NCI-H187 treated with DMSO at 0.1 percent for 48 hours (cell line): ENCODE results near the gene KLHDC7B.
"Not testable (repeated sequence)": the region's sequence is repeated elsewhere in the genome, so short reads cannot be mapped to it uniquely, and the experiment has no call there.

Experiments
- DNase-seq: peaks from one replicate; lab custom pipeline; 2025; lab: John Stamatoyannopoulos, UW

KLHDC7B gene

DNA sequence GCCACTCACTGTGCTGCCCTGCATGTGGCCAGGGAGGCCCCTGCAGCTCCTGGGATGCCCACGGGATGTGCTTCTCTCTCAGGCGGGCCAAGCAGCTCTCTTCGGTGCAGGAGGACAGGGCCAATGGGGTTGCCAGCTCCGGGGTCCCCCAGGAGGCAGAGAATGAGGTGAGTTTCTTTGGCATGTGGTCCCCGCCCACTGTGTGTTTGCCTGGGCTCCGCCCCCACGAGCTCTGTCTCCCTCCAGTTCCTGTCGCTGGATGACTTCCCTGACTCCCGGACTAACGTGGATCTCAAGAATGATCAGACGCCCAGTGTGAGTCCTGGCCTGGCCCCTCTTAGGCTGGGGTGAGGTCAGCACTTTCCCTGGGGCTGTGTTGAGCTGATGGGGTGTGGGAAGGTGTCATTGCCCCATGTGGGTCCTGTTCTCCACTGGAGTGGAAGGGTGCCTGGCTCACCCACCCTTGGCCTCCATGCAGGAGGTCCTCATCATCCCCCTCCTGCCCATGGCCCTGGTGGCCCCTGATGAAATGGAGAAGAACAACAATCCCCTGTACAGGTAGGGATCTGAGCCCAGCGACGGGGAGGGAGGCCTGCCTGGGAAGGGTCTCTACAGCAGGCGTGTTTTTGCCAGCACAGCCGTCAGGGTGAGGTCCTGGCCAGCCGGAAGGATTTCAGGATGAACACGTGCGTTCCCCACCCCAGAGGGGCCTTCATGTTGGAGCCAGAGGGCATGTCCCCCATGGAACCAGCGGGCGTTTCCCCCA is 28.0 kb upstream of the KLHDC7B start:
- no peak for DNase-seq

DNA sequence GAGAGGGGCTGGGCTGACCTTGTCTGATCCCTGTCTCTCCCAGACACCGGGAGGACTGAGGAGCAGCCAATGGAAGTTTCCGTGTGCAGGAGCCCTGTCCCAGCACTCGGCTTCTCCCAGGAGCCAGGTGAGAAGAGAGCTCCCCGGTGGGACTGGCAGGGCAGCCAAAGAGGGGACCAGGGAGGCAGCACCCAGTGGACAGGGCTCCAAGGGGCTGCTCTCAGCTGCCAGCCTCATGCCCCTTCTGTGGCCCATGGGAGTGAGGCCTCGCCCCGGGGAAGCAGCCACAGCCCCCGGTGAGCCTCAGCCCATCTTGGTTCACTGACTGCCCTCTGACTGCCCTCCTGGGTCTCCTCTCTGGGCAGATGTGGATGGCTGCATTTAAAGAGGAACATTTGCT is 27.1 kb upstream of the KLHDC7B start:
- DNase-seq = no peak

GRCh38 chr22:50519151-50519550 is 26.5 kb upstream of the KLHDC7B start:
- no peak for DNase-seq

DNA sequence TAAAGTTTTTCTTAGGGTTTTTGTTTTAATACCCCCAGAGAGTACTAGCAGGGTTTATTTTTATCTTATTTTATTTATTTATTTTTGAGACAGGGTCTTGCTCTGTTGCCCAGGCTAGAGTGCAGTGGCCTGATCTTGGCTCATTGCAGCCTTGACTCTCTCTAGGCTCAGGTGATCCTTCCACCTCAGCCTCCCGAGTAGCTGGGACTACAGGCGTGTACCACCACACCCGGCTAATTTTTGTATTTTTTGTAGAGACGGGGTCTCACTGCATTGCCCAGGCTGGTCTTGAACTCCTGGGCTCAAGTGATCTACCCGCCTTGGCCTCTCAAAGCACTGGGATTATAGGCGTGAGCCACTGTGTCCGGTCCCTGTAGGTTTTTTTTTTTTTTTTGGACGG is 25.5 kb upstream of the KLHDC7B start:
- DNase-seq = not testable (repeated sequence)

GRCh38 chr22:50520826-50521453 is 24.8 kb upstream of the KLHDC7B start:
- DNase-seq = no peak

GRCh38 chr22:50521710-50522109 is 24.0 kb upstream of the KLHDC7B start:
- DNase-seq = no peak

GRCh38 chr22:50522208-50522805 is 23.4 kb upstream of the KLHDC7B start:
- no peak for DNase-seq

DNA sequence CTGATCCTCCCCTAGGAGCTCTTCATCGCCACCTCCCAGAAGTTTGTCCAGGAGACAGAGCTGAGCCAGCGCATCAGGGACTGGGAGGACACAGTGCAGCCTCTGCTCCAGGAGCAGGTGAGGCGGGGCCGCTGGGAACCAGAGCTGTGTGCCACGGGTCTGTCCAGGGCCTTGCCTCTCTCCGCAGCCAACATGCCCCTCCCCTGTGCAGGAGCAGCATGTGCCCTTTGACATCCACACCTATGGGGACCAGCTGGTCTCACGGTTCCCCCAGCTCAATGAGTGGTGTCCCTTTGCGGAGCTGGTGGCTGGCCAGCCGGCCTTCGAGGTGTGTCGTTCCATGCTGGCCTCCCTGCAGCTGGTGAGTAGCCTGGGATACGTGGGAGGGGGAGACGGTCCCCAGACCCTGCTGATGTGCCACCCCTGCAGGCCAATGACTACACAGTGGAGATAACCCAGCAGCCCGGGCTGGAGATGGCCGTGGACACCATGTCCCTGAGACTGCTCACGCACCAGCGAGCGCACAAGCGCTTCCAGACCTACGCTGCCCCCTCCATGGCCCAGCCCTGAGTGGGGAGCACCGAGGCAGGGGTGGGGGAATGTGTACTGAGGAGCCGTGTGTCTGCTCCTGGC is 22.8 kb upstream of the KLHDC7B start:
- DNase-seq = no peak

DNA sequence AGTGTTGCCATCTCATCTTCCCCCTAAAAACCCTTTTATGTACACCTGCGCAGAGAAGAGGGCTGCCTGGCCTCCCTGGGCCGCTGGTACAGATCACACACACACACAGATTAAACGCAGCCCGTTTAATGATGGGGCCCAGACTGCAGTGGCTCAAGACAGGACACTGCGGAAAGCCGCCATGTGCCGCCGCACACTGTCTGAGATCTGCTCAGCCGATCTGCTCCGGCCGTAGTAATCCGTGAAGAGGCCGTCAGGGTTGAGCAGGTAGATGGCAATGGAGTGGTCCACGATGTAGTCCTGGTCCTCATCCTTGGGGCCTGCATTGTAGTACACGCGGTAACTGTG is 22.3 kb upstream of the KLHDC7B start:
- no peak for DNase-seq

DNA sequence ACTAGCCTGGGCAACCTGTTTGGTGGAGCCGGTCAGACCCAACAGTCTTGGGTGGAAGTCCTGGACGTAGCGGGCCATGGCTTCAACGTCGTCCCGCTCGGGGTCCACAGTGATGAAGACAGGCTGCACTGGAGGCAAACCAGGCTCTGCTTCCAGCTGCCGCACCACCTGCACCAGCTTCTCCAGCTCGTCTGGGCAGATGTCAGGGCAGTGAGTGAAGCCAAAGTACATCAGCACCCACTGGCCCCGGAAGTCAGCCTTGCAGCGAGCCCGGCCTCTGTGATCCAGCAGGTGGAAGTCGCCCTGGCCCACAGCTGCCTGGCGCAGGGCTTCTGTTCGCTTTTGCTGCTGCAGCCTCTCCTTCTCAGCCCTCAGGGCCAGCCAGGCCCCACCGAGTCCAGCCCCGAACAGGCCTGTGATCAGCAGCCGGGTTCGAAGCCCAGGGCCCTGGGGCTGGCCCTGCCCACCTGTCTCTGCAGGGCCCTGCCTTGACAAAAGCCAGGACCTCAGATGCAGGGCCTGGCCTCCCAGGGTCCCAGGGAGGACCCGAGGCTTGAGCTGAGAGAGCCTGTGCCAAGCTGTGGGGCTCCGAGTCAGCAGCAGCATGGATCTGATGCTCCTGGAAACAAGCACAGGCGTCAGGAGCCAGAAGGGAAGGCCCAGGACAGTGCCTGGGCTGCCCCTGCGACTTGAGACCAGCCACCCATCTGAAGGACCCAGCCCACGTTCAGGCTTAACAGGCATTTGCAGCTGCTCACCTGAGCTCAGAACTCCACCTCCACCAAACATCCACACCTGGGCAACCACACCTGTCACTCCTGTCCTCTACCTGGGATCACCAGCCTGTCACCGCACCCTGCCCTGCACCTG is 21.7 kb upstream of the KLHDC7B start:
- DNase-seq = no peak

DNA sequence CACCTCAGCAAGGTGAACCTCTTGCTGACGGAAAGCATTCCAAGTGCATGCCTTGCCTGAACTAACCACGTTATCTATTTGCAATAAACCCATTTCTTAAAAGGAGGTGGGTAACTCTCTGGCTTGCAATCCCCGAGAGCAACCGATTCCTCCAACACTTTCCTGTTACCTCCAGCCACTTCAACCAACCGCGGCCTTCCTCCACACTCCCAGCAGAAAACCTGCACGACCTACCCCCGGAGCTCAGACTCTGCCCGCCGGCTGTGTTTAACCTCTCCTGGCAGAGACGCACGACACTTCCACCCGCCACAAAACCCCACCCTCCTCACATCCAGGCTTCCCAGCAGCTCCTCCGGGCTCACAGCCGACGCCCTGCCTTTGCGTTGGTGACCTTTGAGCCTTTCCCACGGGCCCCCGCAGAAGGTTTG is 21.0 kb upstream of the KLHDC7B start:
- no peak for DNase-seq

DNA sequence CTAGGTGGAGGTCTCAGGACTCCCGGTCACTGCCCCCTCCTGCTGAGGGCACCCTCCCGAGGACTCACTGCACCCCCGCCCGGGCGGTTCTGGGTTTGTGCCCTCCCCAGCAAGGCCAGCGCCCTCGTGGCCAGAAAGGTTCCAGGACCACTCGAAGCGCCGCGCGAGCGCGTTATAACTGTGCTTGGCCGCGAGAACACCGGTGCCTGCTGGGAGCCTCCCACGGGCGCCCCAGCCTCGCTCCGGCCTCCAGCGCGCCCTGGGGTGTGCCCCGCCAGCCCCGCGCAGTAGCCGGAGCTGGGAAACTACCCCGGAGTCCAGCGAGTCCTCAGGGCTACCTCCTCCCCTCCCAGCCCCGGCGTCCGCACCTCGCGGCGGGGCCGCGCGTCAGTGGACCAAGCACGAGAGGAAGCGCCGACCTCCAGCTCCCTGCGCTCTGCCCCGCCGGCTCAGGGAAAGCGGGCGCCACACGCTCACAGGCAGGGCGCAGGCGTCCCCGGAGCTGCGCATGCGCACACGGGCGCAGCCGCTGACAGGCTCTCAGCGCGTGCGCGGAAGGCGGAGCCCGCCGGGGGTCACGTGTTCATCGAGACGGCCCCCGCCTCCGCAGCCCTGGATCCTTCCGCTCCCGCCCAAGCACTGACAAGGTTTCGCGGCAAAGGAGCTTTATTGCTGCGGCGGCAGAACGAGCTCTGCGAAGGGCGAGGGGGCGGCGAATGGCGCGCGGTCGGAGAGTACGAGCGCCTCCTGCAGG is 20.4 kb upstream of the KLHDC7B start, which contains the start of gene SCO2:
TSS of gene SCO2 (minus strand) at position 495 of the 754 bp plus-strand sequence. CDS start 1,187 bp downstream, outside the sequence.
- no peak for DNase-seq

DNA sequence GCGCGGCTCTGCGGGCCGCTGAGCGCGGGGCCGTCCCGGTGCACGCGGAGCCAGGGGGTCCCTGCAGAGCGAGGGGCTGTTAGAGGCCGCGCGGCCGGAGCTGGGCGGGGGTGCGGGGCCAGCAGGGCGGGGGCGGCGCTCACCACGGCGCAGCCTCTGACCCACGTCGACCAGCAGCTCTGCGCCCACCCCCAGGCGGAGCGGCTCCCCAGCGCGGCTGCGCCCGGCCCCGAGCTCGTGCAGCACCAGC is 19.9 kb upstream of the KLHDC7B start:
- DNase-seq = no peak

DNA sequence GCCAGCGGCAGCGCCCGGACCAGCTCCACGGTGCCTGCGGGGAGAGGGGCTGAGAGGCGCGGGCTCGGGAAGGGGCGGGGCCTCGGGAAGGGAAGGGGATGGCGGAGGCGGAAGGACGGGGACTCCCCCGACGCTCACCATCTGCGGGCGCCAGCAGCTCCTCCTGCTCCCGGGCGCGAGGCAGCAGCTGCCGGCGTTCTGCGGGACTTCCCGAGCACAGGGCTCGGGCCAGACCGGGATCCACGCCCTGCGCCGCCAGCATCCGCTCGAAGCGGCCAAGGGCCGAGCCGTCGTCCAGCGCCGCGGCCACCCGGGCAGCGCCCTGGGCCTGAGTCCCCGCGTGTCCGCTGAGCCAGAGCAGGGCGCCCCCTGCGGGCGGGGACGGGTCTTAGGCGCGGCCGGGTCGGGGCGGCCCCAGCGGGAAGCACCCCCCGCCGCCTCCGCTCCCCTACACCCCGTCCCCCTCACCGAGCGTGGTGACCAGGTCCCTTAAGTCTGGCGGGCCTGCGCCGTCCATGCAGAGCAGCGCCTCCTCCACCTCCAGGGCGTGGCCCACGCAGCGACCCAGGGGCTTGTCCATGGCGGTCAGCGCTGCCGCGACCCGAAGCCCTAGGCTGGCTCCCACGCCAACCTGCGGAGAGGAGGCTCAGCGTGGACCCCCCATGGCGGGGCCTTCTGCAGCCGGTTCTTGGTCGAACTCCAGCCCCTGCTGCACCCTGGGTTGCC is 19.4 kb upstream of the KLHDC7B start:
- no peak for DNase-seq

DNA sequence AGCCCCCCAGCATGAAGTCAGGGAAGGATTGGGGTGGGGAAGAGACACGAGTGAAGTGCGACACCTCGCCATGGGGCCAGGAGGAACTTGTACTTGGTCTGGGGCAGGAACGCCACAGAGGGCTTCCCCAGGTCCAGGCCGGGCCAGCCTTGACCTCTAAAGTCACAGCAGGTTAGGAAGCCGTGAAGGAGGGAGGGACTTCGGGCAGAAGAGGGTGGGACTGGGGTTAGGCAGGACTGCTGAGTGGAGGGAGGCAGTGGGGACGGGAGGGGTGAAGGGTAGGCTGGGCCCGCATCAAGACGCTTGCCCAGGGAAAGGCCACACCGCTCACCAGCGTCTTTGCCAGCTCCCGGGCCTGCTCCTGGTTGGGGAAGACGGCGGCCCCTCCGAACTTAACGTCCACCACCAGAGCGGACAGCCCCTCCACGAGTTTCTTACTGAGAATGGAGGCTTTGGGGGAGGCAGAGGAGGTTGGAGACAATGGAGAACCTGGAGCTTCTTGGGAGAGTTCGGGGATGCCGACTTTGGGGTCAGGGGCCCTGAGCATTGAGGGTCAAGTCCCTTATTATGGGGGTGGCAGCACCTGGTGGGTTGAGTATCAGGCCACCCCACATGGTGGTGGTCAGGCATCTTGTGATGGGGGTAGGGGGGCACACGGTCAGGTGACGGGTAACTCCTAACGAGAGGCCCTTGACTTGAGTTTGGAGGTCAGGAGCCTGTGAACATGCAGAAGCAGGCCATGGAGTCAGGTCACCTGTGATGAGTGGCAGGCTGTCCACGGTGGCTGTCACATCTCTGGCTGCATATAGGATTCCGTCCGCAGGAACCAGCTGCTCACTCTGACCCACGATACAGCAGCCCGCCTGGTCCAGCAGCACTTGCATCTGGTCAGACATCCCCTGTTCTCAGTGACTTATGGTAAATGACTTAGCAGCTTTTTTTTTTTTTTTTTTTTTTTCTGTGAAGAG is 18.6 kb upstream of the KLHDC7B start:
- no peak for DNase-seq

DNA sequence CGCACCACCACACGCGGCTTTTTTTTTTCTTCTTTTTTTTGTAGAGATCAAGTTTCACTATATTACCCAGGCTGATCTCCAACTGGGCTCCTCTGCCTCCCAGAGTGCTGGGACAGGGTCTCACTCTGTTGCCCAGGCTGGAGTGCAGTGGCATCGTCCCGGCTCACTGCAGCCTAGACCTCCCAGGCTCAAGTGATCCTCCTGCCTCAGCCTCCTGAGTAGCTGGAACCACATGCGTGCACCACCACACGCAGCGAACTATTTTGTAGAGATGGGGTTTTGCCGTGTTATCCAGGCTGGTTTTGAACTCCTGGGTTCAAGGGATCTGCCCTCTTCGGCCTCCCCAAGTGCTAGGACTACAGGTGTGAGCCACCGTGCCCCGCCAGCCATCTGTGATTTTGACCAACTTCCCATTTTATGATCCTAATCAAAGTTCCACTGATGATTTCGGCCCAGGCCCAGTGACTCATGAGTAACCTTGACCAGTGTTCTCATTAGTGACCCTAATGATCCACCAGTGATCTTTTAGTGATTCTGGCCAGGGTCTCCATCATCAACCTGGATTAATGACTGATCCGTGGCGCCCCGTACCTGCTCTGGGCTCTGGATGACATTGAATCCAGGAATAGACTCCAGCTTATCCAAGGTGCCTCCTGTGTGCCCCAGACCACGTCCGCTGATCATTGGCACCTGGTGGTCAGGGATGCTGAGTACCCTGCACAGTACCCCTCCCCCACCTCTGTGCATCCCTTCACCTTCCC is 17.6 kb upstream of the KLHDC7B start:
- no peak for DNase-seq

DNA sequence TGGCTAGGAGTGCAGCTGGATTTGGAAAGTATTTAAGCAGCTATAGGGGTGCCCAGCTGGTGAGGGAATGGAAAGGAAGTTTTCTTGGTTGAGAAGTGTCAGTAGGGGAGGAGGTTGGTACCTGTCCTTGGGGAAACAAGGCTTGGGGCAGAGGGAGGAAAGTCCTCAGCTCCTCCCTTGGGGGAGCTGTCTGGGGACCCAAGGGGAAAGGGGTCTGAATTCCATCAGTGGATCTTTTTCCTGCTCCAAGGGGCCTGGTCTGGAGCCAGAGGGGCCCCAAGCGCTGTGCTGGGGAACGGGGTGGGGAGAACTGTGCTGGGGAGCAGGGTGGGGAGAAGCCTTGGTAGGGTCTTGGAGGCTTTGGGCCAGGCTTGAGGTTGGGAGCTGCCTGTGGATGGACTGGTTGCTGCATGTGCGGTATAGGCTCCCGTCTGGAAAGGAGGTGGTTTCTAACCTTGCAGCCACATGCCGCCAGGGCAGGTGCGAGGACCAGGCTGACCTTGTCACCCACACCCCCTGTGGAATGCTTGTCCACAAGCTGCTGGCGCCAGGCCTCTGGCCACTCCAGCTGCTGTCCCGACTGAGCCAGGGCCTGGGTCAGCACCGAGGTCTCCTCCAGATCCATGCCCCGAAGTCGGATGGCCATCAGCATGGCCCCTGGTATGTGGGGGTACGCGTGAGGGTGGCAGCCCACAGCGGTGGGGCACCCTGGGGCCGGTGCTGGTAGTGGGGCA is 16.9 kb upstream of the KLHDC7B start:
- DNase-seq = no peak

GRCh38 chr22:50529416-50529896 is 16.2 kb upstream of the KLHDC7B start:
- DNase-seq = no peak
